Cardiac muscle cell (in vitro differentiated cells and primary cell): ENCODE results near the gene MAN2A2. TPM values are rescaled to one million over a fixed set of nuclear protein-coding genes. Genes with fewer than 3 reads are reported as not detected.
"Not testable (repeated sequence)": the region's sequence is repeated elsewhere in the genome, so short reads cannot be mapped to it uniquely, and the experiment has no call there.

Source experiments
- DNase-seq, 2 donors: peaks; one replicate each; pipeline versions ENCODE4 v3.0.0 to v3.0.0-alpha.2; 2010 to 2017; ENCODE audit warnings: low read depth in 1 of 2, low spot score in 1 of 2
- H3K27ac ChIP-seq: fragments of 200-600 bp; sonication (generic); 2 replicates; pipeline ENCODE4 v1.5.1; 2016
- H3K27me3 ChIP-seq: fragments of 200-600 bp; sonication (generic); 2 replicates; pipeline ENCODE4 v1.6.0; 2016; ENCODE audit warnings: control low read depth
- H3K36me3 ChIP-seq: fragments of 200-600 bp; sonication (generic); 2 replicates; pipeline ENCODE4 v1.5.1; 2016; ENCODE audit warnings: control low read depth
- H3K4me1 ChIP-seq: fragments of 200-600 bp; sonication (generic); 2 replicates; pipeline ENCODE4 v1.8.1; 2017; ENCODE audit warnings: low read depth, mild to moderate bottlenecking, mixed run types
- H3K4me3 ChIP-seq: fragments of 200-600 bp; sonication (generic); 2 replicates; pipeline ENCODE4 v1.5.1; 2016; ENCODE audit warnings: mild to moderate bottlenecking
- H3K9me3 ChIP-seq: fragments of 200-600 bp; sonication (generic); 2 replicates; pipeline ENCODE4 v1.5.1; 2017; ENCODE audit warnings: low read depth, mild to moderate bottlenecking, control low read depth
- polyA plus RNA-seq: library from polyadenylated mRNA; unstranded; fragments of >200 nt; fragmentation: Nextera tagmentation; extraction: Ambion mirVana; gene quantifications from 2 replicates; pipeline ENCODE4 v1.2.1, GENCODE V29; 2016
- total RNA-seq: library from RNA; depleted of rRNA; stranded (reverse); fragments of >200 nt; gene quantifications from 2 replicates; pipeline ENCODE4 v1.2.3, GENCODE V29; 2016
- TF ChIP-seq, protein P1 (sequence below): IDR thresholded peaks from 2 replicates; pipeline ENCODE4 v1.5.1; 2012; ENCODE audit warnings: low read depth, mild to moderate bottlenecking, low read length

Gene MAN2A2
- total and polyA plus RNA-seq, 2 experiments from 2014 or later = 53.0 to 54.3 TPM

DNA sequence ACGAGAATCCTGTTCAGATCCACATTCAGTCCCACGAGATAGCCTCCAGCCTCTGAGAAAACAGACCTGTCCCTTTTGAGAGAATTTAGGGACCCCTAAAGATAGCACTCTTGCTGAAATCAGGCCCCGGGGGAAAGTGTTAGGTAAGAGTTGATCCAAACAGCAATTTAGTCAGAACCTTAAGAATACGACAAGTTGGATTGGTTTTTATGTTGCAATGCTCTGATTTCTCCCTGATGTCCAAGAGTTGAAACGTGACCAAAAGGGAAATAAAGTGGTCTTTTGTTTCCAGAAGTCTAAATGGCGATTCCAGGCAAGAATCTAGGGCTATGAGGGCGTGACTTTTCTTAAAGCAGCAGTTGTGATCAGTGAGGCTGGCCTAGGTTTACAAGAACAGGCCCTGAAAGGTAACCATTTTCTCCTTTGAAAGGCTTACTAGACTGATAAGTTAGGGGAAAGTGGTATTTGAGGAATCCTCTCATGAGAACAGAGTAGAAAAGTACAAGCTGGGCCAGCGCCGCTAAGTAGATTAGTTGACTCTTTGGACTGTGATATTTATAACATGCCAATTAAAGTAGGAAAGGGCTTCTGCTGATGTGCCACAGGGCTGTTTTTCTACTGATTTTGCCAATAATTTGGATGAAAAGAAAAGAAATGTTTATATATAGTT is 4.9 kb downstream of the MAN2A2 start:
- no peak overlapping the region for H3K4me3 ChIP-seq
- peaks cover 32% of the 10 kb centered on the region for H3K36me3 ChIP-seq
- H3K27me3 ChIP-seq = no peaks in the 10 kb centered on the region
- H3K9me3 ChIP-seq = no peaks in the 10 kb centered on the region
- TF ChIP-seq, protein P1, sequence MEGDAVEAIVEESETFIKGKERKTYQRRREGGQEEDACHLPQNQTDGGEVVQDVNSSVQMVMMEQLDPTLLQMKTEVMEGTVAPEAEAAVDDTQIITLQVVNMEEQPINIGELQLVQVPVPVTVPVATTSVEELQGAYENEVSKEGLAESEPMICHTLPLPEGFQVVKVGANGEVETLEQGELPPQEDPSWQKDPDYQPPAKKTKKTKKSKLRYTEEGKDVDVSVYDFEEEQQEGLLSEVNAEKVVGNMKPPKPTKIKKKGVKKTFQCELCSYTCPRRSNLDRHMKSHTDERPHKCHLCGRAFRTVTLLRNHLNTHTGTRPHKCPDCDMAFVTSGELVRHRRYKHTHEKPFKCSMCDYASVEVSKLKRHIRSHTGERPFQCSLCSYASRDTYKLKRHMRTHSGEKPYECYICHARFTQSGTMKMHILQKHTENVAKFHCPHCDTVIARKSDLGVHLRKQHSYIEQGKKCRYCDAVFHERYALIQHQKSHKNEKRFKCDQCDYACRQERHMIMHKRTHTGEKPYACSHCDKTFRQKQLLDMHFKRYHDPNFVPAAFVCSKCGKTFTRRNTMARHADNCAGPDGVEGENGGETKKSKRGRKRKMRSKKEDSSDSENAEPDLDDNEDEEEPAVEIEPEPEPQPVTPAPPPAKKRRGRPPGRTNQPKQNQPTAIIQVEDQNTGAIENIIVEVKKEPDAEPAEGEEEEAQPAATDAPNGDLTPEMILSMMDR = no peak
- peak; percentile 29 to 44 for DNase-seq
- peak overlapping the region; percentile 88 for H3K27ac ChIP-seq
- H3K4me1 ChIP-seq = peaks cover 15% of the 10 kb centered on the region

DNA sequence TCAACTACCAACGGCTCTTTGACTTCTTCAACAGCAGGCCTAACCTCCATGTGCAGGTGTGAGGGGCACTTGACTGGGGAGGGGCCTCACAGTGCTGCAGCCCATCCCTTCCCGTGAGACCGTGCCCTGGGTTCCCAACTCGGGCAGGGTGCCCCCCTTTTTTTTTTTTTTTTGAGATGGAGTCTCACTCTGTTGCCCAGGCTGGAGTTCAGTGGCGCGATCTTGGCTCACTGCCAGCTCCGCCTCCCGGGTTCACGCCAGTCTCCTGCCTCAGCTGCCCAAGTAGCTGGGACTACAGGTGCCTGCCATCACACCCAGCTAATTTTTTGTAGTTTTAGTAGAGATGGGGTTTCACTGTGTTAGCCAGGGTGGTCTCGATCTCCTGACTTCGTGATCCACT is 6.3 kb downstream of the MAN2A2 start:
- not testable (repeated sequence) for H3K4me1 ChIP-seq, H3K9me3 ChIP-seq, H3K27ac ChIP-seq, H3K27me3 ChIP-seq, DNase-seq, H3K4me3 ChIP-seq
- H3K36me3 ChIP-seq = peaks cover 33% of the 10 kb centered on the region

DNA sequence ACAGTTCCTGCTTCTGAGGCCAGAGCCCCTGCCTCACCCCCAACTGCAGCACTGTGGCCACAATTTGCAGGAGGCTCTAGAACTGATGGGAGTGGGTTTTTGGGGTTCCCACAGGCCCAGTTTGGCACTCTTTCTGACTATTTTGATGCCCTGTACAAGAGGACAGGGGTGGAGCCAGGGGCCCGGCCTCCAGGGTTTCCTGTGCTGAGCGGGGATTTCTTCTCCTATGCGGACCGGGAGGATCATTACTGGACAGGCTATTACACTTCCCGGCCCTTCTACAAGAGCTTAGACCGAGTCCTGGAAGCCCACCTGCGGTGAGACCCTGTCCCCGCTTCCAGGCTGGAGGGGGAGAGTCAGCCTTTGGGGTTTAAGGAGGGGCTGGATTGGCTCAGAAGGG is 6.9 kb downstream of the MAN2A2 start:
- TF ChIP-seq, protein P1 = no peak
- Histone ChIP-seq H3K9me3 (no peaks in the 10 kb centered on the region), H3K36me3 (peaks cover 33% of the 10 kb centered on the region)

DNA sequence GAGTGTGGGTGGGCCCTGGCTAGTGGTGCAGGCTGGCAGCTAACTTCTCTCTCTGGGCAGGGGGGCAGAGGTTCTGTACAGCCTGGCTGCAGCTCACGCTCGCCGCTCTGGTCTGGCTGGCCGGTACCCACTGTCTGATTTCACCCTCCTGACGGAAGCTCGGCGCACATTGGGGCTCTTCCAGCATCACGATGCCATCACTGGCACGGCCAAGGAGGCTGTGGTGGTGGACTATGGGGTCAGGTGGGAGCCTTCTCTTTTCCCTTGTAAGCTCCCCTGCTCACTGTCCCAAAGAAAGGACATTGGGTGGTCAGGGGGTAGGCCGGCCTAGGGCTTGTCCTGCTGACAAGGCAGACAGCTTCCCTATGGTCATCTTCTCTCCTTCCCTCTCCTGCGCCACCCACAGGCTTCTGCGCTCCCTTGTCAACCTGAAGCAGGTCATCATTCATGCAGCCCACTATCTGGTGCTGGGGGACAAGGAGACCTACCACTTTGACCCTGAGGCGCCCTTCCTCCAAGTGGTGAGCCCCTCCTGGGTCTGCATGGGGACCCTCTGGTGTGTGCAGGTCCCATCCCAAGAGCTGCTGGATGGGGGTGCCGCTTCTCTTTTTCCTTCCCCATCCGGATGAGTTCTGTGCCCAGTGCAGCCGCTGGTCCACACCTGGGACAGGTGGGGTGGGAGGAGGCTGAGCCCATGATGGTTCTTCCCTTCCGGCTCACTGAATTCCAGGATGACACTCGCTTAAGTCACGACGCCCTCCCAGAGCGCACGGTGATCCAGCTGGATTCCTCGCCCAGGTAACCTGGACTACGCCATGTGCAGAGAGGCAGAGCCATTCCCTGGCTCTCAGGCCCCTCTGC is 7.6 kb downstream of the MAN2A2 start:
- peaks cover 29% of the 10 kb centered on the region for H3K36me3 ChIP-seq
- TF ChIP-seq, protein P1 = no peak
- no peaks in the 10 kb centered on the region for H3K9me3 ChIP-seq
- H3K4me3 ChIP-seq = no peak overlapping the region
- no peaks in the 10 kb centered on the region for H3K27me3 ChIP-seq
- peaks cover 7% of the 10 kb centered on the region for H3K4me1 ChIP-seq
- no peak for DNase-seq
- H3K27ac ChIP-seq = no peak overlapping the region

More for the DNA sequence above, 6.9 kb downstream of the MAN2A2 start:
- Histone ChIP-seq H3K4me3 (no peak overlapping the region), H3K27ac (no peak overlapping the region), H3K4me1 (peaks cover 7% of the 10 kb centered on the region), H3K27me3 (no peaks in the 10 kb centered on the region)
- no peak for DNase-seq

DNA sequence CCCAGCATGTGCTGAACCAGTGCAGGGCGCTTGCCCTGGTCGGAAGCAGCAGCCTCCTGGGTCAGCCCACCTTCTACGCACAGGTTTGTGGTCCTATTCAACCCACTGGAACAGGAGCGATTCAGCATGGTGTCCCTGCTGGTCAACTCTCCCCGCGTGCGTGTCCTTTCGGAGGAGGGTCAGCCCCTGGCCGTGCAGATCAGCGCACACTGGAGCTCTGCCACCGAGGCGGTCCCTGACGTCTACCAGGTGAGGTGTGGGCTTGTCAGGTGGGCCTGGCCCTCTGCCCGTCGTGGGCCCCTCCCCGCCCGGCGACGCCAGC is 8.2 kb downstream of the MAN2A2 start:
- H3K27me3 ChIP-seq = no peaks in the 10 kb centered on the region
- H3K27ac ChIP-seq = no peak overlapping the region
- H3K4me1 ChIP-seq = peaks cover 7% of the 10 kb centered on the region
- TF ChIP-seq, protein P1 = no peak
- no peaks in the 10 kb centered on the region for H3K9me3 ChIP-seq
- no peak for DNase-seq
- H3K4me3 ChIP-seq = no peak overlapping the region
- peaks cover 26% of the 10 kb centered on the region for H3K36me3 ChIP-seq
